Measurements from ENCODE around the gene PCBP3. TPM values are rescaled to one million over a fixed set of nuclear protein-coding genes. Genes with fewer than 3 reads are reported as not detected.

PCBP3 gene
- total and polyA plus RNA-seq, 2 of the 8 experiments (the other 6 are each of a cell fraction or from before 2014, with no cell fraction given): 3.5 to 6.3 TPM

- Histone ChIP-seq H3K9ac (replicated peaks in 1 of 4; ENCODE audit: extremely low read depth in 1 of 4, low read depth in 3 of 4, low read length in 3 of 4) (no peak overlapping the region), H2BK20ac (ENCODE audit: low read length) (no peak overlapping the region), H4K91ac (replicated peaks; ENCODE audit: insufficient read length, low read length) (no peak overlapping the region), H3K56ac (replicated peaks; ENCODE audit: insufficient read length, low read depth, low read length) (no peak overlapping the region), H3K27ac (ENCODE audit: low read depth, low read length) (no peak overlapping the region), H2AFZ (ENCODE audit: low read length) (no peak overlapping the region), H4K5ac (ENCODE audit: insufficient read length, low read depth, low read length) (no peak overlapping the region), H2BK5ac (ENCODE audit: low read depth, low read length) (no peak overlapping the region), H3K4me3 (ENCODE audit: extremely low read depth in 1 of 4, insufficient read depth in 2 of 4, low read depth in 3 of 4, low read length in 4 of 4) (no peak overlapping the region), H2BK12ac (ENCODE audit: low read depth, low read length) (no peak overlapping the region), H3K27me3 (replicated peaks in 1 of 4; ENCODE audit: control insufficient read depth in 3 of 4, extremely low read depth in 1 of 4, insufficient read depth in 3 of 4, low read length in 3 of 4) (peaks cover 0 to 2% (median 0%) of the 10 kb centered on the region in 4 experiments; a peak in 1 of 7 replicates), H4K20me1 (replicated peaks in 1 of 2; ENCODE audit: control insufficient read depth in 1 of 2, insufficient read depth in 2 of 2, low read length in 2 of 2) (no peaks in the 10 kb centered on the region), H3K18ac (ENCODE audit: extremely low read depth, low read length) (no peak overlapping the region), H3K79me1 (ENCODE audit: low read depth, low read length) (no peaks in the 10 kb centered on the region), H3K79me2 (ENCODE audit: control insufficient read depth in 1 of 2, insufficient read depth in 2 of 2, low read length in 2 of 2) (no peaks in the 10 kb centered on the region), H3K23me2 (ENCODE audit: low read depth, low read length) (no peaks in the 10 kb centered on the region), H2AK5ac (ENCODE audit: low read depth, low read length) (no peak overlapping the region), H3K14ac (ENCODE audit: insufficient read length) (no peak overlapping the region), H3K4ac (replicated peaks; ENCODE audit: insufficient read length, low read depth, low read length) (no peak overlapping the region), H2BK15ac (ENCODE audit: low read length) (no peak overlapping the region), H3K4me2 (ENCODE audit: insufficient read depth in 1 of 2, low read depth in 2 of 2, low read length in 2 of 2) (no peak overlapping the region), H2BK120ac (replicated peaks; ENCODE audit: low read depth, low read length) (no peak overlapping the region), H3K36me3 (ENCODE audit: control insufficient read depth in 2 of 4, insufficient read depth in 4 of 4, low read length in 3 of 4) (no peaks in the 10 kb centered on the region), H3K4me1 (replicated peaks in 1 of 4; ENCODE audit: control insufficient read depth in 3 of 4, insufficient read depth in 4 of 4, low read length in 3 of 4) (peaks cover 0 to 8% (median 2%) of the 10 kb centered on the region in 4 experiments; a peak in 2 of 7 replicates), H4K8ac (ENCODE audit: extremely low read depth, insufficient read depth, low read length) (no peak overlapping the region), H3K9me3 (ENCODE audit: insufficient read depth in 2 of 2, low read depth in 1 of 2, low read length in 1 of 2) (no peaks in the 10 kb centered on the region), H3K23ac (ENCODE audit: insufficient read length) (no peak overlapping the region)
- POLR2A ChIA-PET (ENCODE audit: partially characterized antibody): no interaction called here
- DNase-seq (ENCODE audit: low read depth in 1 of 2, low spot score in 2 of 2) (no peak), FAIRE-seq (no peak)
- CTCF ChIA-PET (ENCODE audit: partially characterized antibody): no interaction called here
- 92% methylated on average over 17 of the region's 19 CpGs; no CpG with 5 or more reads in 1 of the 2 experiments for WGBS, 2 experiments (ENCODE audit: extremely low coverage in 1 of 2, insufficient coverage in 1 of 2, insufficient read length in 1 of 2, insufficient replicate concordance in 2 of 2, low coverage in 1 of 2, low lambda C conversion rate in 2 of 2, missing lambda C conversion rate in 1 of 2)
- no peak for TF ChIP-seq TAF1 (IDR thresholded peaks at IDR 0.05; ENCODE audit: low read depth, low read length)
- no peak for TF ChIP-seq SIN3A (conservative IDR thresholded peaks at IDR 0.05 in 1 of 2, IDR thresholded peaks at IDR 0.05 in 1 of 2; ENCODE audit: low read depth in 1 of 2, low read length in 2 of 2)
- TF ChIP-seq SUZ12 (IDR thresholded peaks at IDR 0.05; ENCODE audit: low read length): no peak
- TF ChIP-seq CTBP2 (IDR thresholded peaks at IDR 0.05; ENCODE audit: borderline replicate concordance, insufficient read depth, insufficient read length, low read length): no peak
- no peak for TF ChIP-seq BACH1 (IDR thresholded peaks at IDR 0.05; ENCODE audit: low read length)
- TF ChIP-seq EZH2 (IDR thresholded peaks at IDR 0.05; ENCODE audit: low read depth, low read length, severe bottlenecking): no peak
- TF ChIP-seq GTF2F1 (IDR thresholded peaks at IDR 0.05; ENCODE audit: borderline replicate concordance, low read depth, low read length): no peak
- TF ChIP-seq MAFK (IDR thresholded peaks at IDR 0.05; ENCODE audit: low read depth, low read length): no peak
- TF ChIP-seq TAF7 (optimal IDR thresholded peaks at IDR 0.05; ENCODE audit: borderline replicate concordance, low read depth, low read length): no peak
- TF ChIP-seq RNF2 (IDR thresholded peaks at IDR 0.05; ENCODE audit: borderline replicate concordance, low read depth, low read length, missing control alignments, poor library complexity, severe bottlenecking): no peak
- TF ChIP-seq GABPA (IDR thresholded peaks at IDR 0.05; ENCODE audit: borderline replicate concordance, insufficient read depth, low read length): no peak
- no peak for TF ChIP-seq BRCA1 (IDR thresholded peaks at IDR 0.05; ENCODE audit: low read depth, low read length)
- no peak for TF ChIP-seq TBP (IDR thresholded peaks at IDR 0.05; ENCODE audit: low read depth, low read length)
Observed at GRCh38 chr21:45902292-45902995, 258.9 kb downstream of the PCBP3 start.
